SK-N-SH (cell line): ENCODE measurements around the gene EML1. TPM values are rescaled to one million over a fixed set of nuclear protein-coding genes. Genes with fewer than 3 reads are reported as not detected.

ENCODE experiments used
- CTCF ChIA-PET: fragments of 300-600, 350-600 bp; formaldehyde crosslinking; extraction: SDS; loops from one replicate; lab custom pipeline; 2021; lab: Yijun Ruan, JAX
- POLR2A ChIA-PET: fragments of 350-600 bp; sonication (Branson Sonifier 250); formaldehyde crosslinking; extraction: SDS; loops from one replicate; lab custom pipeline; 2020; ENCODE audit warnings: antibody characterized with exemption, inconsistent platforms; lab: Yijun Ruan, JAX
- DNase-seq: peaks from one replicate; pipeline ENCODE4 v3.0.0; 2012
- H2AFZ ChIP-seq: fragments of 200-600 bp; sonication (generic); 2 replicates; pipeline ENCODE4 v1.8.1; 2016; ENCODE audit warnings: antibody characterized with exemption, mild to moderate bottlenecking, low read depth
- H3F3A ChIP-seq: fragments of 200-600 bp; sonication (generic); replicated peaks from 2 replicates; pipeline ENCODE3; 2016; ENCODE audit warnings: antibody characterized with exemption, mild to moderate bottlenecking; ENCODE audit not compliant: insufficient read depth
- H3K27ac ChIP-seq, 2 experiments: fragments of 200-500 bp in 1 of 2; fragments of 200-600 bp in 1 of 2; sonication (Bioruptor generic) in 1 of 2; sonication (generic), shearing (Covaris generic) in 1 of 2; 2 replicates each; pipeline versions ENCODE4 v1.5.1 to v1.6.1; 2014 to 2016; ENCODE audit warnings: low read depth in 2 of 2, inconsistent platforms in 1 of 2, low read length in 1 of 2, mild to moderate bottlenecking in 1 of 2, mixed read lengths in 1 of 2
- H3K27me3 ChIP-seq: fragments of 200-600 bp; sonication (generic), shearing (Covaris generic); 2 replicates; pipeline ENCODE4 v1.6.1; 2016; ENCODE audit warnings: mixed run types; ENCODE audit not compliant: insufficient read depth
- H3K36me3 ChIP-seq, 2 experiments: fragments of 200-500 bp in 1 of 2; fragments of 200-600 bp in 1 of 2; sonication (Bioruptor generic) in 1 of 2; sonication (generic) in 1 of 2; replicated peaks in 1 of 2; 2 replicates each; pipeline versions ENCODE3 to v1.5.1; 2014 to 2016; ENCODE audit warnings: low read length in 1 of 2, mild to moderate bottlenecking in 1 of 2; ENCODE audit not compliant: insufficient read depth in 2 of 2, control insufficient read depth in 1 of 2
- H3K4me1 ChIP-seq, 2 experiments: fragments of 200-500 bp in 1 of 2; fragments of 200-600 bp in 1 of 2; sonication (Bioruptor generic) in 1 of 2; sonication (generic), shearing (Covaris generic) in 1 of 2; 2 replicates each; pipeline versions ENCODE4 v1.5.1 to v1.6.1; 2014 to 2016; ENCODE audit warnings: low read depth in 1 of 2, low read length in 1 of 2, mixed run types in 1 of 2; ENCODE audit not compliant: insufficient read depth in 2 of 2, control insufficient read depth in 1 of 2
- H3K4me2 ChIP-seq: fragments of 200-600 bp; sonication (generic), shearing (Covaris generic); 2 replicates; pipeline ENCODE4 v1.6.1; 2017; ENCODE audit warnings: mixed run types
- H3K4me3 ChIP-seq, 2 experiments: fragments of 200-500 bp in 1 of 2; fragments of 200-600 bp in 1 of 2; sonication (Bioruptor generic) in 1 of 2; sonication (generic), shearing (Covaris generic) in 1 of 2; 2 replicates each; pipeline versions ENCODE4 v1.5.1 to v1.8.1; 2014 to 2016; ENCODE audit warnings: low read depth in 2 of 2, inconsistent platforms in 1 of 2, low read length in 1 of 2, mild to moderate bottlenecking in 1 of 2, mixed read lengths in 1 of 2, moderate library complexity in 1 of 2
- H3K79me2 ChIP-seq: fragments of 200-600 bp; sonication (generic); 2 replicates; pipeline ENCODE4 v1.8.1; 2017; ENCODE audit warnings: mild to moderate bottlenecking; ENCODE audit not compliant: insufficient read depth
- H3K9ac ChIP-seq: fragments of 200-600 bp; sonication (generic); 2 replicates; pipeline ENCODE4 v1.6.1; 2017; ENCODE audit warnings: mixed run types
- H3K9me2 ChIP-seq: fragments of 200-600 bp; sonication (generic); 2 replicates; pipeline ENCODE4 v1.6.1; 2017; ENCODE audit warnings: mixed run types
- H3K9me3 ChIP-seq: fragments of 200-600 bp; sonication (generic); 2 replicates; pipeline ENCODE4 v1.6.1; 2017; ENCODE audit warnings: mixed run types, mild to moderate bottlenecking, moderate library complexity
- H4K20me1 ChIP-seq: fragments of 200-600 bp; sonication (generic); 2 replicates; pipeline ENCODE4 v1.6.1; 2017; ENCODE audit warnings: mild to moderate bottlenecking, mixed run types; ENCODE audit not compliant: insufficient read depth
- CHD2 ChIP-seq: fragments of 150-350 bp; IDR thresholded peaks from 2 replicates; pipeline ENCODE4 v1.6.1; 2018; ENCODE audit warnings: low read length; ENCODE audit not compliant: partially characterized antibody
- ELF1 ChIP-seq: IDR thresholded peaks from 2 replicates; pipeline ENCODE4 v1.4.0; 2012
- FOSL2 ChIP-seq: IDR thresholded peaks from 2 replicates; pipeline ENCODE4 v1.4.0; 2012; ENCODE audit warnings: low read depth, mild to moderate bottlenecking, moderate library complexity, borderline replicate concordance
- FOXM1 ChIP-seq: IDR thresholded peaks from 2 replicates; pipeline ENCODE4 v1.4.0; 2012; ENCODE audit warnings: low read depth, mild to moderate bottlenecking
- GATA2 ChIP-seq: sonication (generic); formaldehyde crosslinking; IDR thresholded peaks from 2 replicates; pipeline ENCODE4 v1.5.0; 2020; ENCODE audit warnings: mild to moderate bottlenecking, missing genetic modification reagents
- JUND ChIP-seq: IDR thresholded peaks from 2 replicates; pipeline ENCODE4 v1.4.0; 2012
- MEF2A ChIP-seq: IDR thresholded peaks from 2 replicates; pipeline ENCODE4 v1.4.0; 2012; ENCODE audit warnings: low read depth, borderline replicate concordance
- NFIC ChIP-seq: IDR thresholded peaks from 2 replicates; pipeline ENCODE4 v1.4.0; 2012; ENCODE audit warnings: borderline replicate concordance
- NRF1 ChIP-seq: IDR thresholded peaks from 2 replicates; pipeline ENCODE4 v1.6.1; 2012; ENCODE audit warnings: low read depth, mild to moderate bottlenecking, low read length
- POLR2AphosphoS5 ChIP-seq: IDR thresholded peaks from 2 replicates; pipeline ENCODE4 v1.6.1; 2012; ENCODE audit warnings: low read depth, low read length
- RAD21 ChIP-seq: IDR thresholded peaks from 2 replicates; pipeline ENCODE4 v1.6.1; 2012; ENCODE audit warnings: mild to moderate bottlenecking, low read length
- RCOR1 ChIP-seq: fragments of 150-350 bp; IDR thresholded peaks from 2 replicates; pipeline ENCODE4 v1.6.1; 2017; ENCODE audit warnings: antibody characterized with exemption, low read length
- RXRA ChIP-seq: IDR thresholded peaks from 2 replicates; pipeline ENCODE4 v1.4.0; 2012; ENCODE audit warnings: low read depth, mild to moderate bottlenecking, borderline replicate concordance
- SIN3A ChIP-seq: IDR thresholded peaks from 2 replicates; pipeline ENCODE4 v1.6.1; 2012; ENCODE audit warnings: low read depth, mild to moderate bottlenecking, low read length, moderate library complexity, borderline replicate concordance
- SMC3 ChIP-seq: IDR thresholded peaks from 2 replicates; pipeline ENCODE4 v1.6.1; 2012; ENCODE audit warnings: low read depth, low read length, improper control_type of control experiment
- TAF1 ChIP-seq: IDR thresholded peaks from 2 replicates; pipeline ENCODE4 v1.6.1; 2012; ENCODE audit warnings: low read depth, mild to moderate bottlenecking, low read length, moderate library complexity, borderline replicate concordance
- USF2 ChIP-seq: fragments of 150-350 bp; IDR thresholded peaks from 2 replicates; pipeline ENCODE4 v1.6.1; 2017; ENCODE audit warnings: antibody characterized with exemption, low read length, low read depth, borderline replicate concordance
- YY1 ChIP-seq: IDR thresholded peaks from 2 replicates; pipeline ENCODE4 v1.4.0; 2012; ENCODE audit warnings: low read depth, mild to moderate bottlenecking
- WGBS: methylation state at CpG from one replicate; pipeline ENCODE4 v1.1.6; 2017; ENCODE audit warnings: low lambda C conversion rate; 5-methylcytosine and 5-hydroxymethylcytosine counted together
- polyA plus RNA-seq, 3 experiments: library from polyadenylated mRNA; depleted of rRNA; stranded (reverse); fragments of >200 nt; gene quantifications; 2 replicates each; pipeline ENCODE4 v1.2.3, GENCODE V29; 2012
- TF ChIP-seq, protein P1 (sequence below): IDR thresholded peaks from 2 replicates; pipeline ENCODE4 v1.4.0; 2012; ENCODE audit warnings: low read depth, borderline replicate concordance
- TF ChIP-seq, protein P2 (sequence below): fragments of 200-600 bp; sonication (generic); IDR thresholded peaks from 2 replicates; pipeline ENCODE4 v1.6.1; 2017; ENCODE audit warnings: antibody characterized with exemption, mild to moderate bottlenecking, moderate library complexity

Gene EML1
- polyA plus RNA-seq, 1 of the 3 experiments (the other 2 are of a cell fraction), result 6.3 TPM

GRCh38 chr14:99958380-99958779 is 165.2 kb downstream of the EML1 start (continued):
- TF ChIP-seq MEF2A (no peak), SMC3 (no peak)
- TF ChIP-seq, all 33 proteins: peak for 0

- Histone ChIP-seq H4K20me1 (no peaks in the 10 kb centered on the region), H3K4me3 (no peak overlapping the region), H3K9me3 (no peaks in the 10 kb centered on the region), H3K4me1 (peaks cover 0 to 15% of the 10 kb centered on the region in 2 experiments; a peak in 1 of 4 replicates), H3K79me2 (no peaks in the 10 kb centered on the region), H3K4me2 (no peak overlapping the region), H3K36me3 (no peaks in the 10 kb centered on the region), H3K9me2 (no peaks in the 10 kb centered on the region), H3K27ac (no peak overlapping the region), H3F3A (no peaks in the 10 kb centered on the region), H3K27me3 (no peaks in the 10 kb centered on the region), H2AFZ (no peak overlapping the region), H3K9ac (no peak overlapping the region)
- POLR2A ChIA-PET, result no interaction called here
- TF ChIP-seq SIN3A (no peak), TAF1 (no peak), FOSL2 (no peak), RAD21 (no peak), NFIC (no peak), FOXM1 (no peak), NRF1 (no peak), CHD2 (no peak), GATA2 (no peak), POLR2AphosphoS5 (no peak), MEF2A (no peak), YY1 (no peak), ELF1 (no peak), USF2 (no peak), JUND (no peak), RCOR1 (no peak), SMC3 (no peak), RXRA (no peak)
- TF ChIP-seq, protein P1, sequence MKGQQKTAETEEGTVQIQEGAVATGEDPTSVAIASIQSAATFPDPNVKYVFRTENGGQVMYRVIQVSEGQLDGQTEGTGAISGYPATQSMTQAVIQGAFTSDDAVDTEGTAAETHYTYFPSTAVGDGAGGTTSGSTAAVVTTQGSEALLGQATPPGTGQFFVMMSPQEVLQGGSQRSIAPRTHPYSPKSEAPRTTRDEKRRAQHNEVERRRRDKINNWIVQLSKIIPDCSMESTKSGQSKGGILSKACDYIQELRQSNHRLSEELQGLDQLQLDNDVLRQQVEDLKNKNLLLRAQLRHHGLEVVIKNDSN, result no peak
- TF ChIP-seq, protein P2, sequence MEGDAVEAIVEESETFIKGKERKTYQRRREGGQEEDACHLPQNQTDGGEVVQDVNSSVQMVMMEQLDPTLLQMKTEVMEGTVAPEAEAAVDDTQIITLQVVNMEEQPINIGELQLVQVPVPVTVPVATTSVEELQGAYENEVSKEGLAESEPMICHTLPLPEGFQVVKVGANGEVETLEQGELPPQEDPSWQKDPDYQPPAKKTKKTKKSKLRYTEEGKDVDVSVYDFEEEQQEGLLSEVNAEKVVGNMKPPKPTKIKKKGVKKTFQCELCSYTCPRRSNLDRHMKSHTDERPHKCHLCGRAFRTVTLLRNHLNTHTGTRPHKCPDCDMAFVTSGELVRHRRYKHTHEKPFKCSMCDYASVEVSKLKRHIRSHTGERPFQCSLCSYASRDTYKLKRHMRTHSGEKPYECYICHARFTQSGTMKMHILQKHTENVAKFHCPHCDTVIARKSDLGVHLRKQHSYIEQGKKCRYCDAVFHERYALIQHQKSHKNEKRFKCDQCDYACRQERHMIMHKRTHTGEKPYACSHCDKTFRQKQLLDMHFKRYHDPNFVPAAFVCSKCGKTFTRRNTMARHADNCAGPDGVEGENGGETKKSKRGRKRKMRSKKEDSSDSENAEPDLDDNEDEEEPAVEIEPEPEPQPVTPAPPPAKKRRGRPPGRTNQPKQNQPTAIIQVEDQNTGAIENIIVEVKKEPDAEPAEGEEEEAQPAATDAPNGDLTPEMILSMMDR, result no peak
- CTCF ChIA-PET, result interaction anchor here (0.6 to 4.7 kb wide), 3 partner anchors 8 to 15 kb away, joined by 3 to 20 read pairs (median 3); no protein-coding TSS in a partner anchor
- DNase-seq, result no peak
- WGBS, result 79% methylated on average over 18 of the region's 18 CpGs
These were observed 168.8 kb downstream of the EML1 start for GRCh38 chr14:99961826-99962518.
